Activated T-helper 2 cell treated with anti-CD3 and anti-CD28 coated beads, Interferon-gamma antibody, Interleukin-2, Interleukin-4, amounts not matched to agents 10 μg/mL and 5 μg/mL and 100 μg/mL, durations not matched to agents 14 hours and 24 hours and 36 hours (primary cell): ENCODE data around the gene NOTCH4. TPM values are rescaled to one million over a fixed set of nuclear protein-coding genes. Genes with fewer than 3 reads are reported as not detected.
A peak's percentile ranks its signal among the peaks of the same experiment; 100 is the strongest.
"Not testable (repeated sequence)": the region's sequence is repeated elsewhere in the genome, so short reads cannot be mapped to it uniquely, and the experiment has no call there.

ENCODE experiments used
- DNase-seq: peaks from one replicate; pipeline ENCODE4 v3.0.0; 2021; ENCODE audit warnings: low spot score
- H3K27ac Mint-ChIP-seq: one replicate; pipeline ENCODE4 v1.8.0; 2021; ENCODE audit warnings: mixed read lengths
- H3K27me3 Mint-ChIP-seq: one replicate; pipeline ENCODE4 v1.8.0; 2021; ENCODE audit warnings: low read depth, mixed read lengths
- H3K36me3 Mint-ChIP-seq: one replicate; pipeline ENCODE4 v1.8.0; 2021; ENCODE audit warnings: low read depth, mixed read lengths
- H3K4me1 Mint-ChIP-seq: one replicate; pipeline ENCODE4 v1.8.0; 2021; ENCODE audit warnings: low read depth, mixed read lengths
- H3K4me3 Mint-ChIP-seq: one replicate; pipeline ENCODE4 v1.8.0; 2021; ENCODE audit warnings: low read depth, mild to moderate bottlenecking, moderate library complexity, mixed read lengths
- H3K9me3 Mint-ChIP-seq: one replicate; pipeline ENCODE4 v1.8.0; 2021; ENCODE audit warnings: mixed read lengths
- intact Hi-C: fragments of 100-400 bp; cut with micrococcal nuclease; formaldehyde crosslinking; loops from one replicate; pipeline ENCODE4 v1.15.1; 2023
- total RNA-seq: library from RNA; stranded (reverse); gene quantifications from 2 replicates; pipeline ENCODE4 v1.2.3, GENCODE V29; 2022

NOTCH4 gene
- total RNA-seq: 0.48 and 0.52 TPM in 2 replicates

GRCh38 chr6:32223258-32224235 is at the start of gene NOTCH4:
TSS of gene NOTCH4 (minus strand) at chr6:32224067. CDS start at chr6:32223928, 139 bp downstream.
- H3K27ac Mint-ChIP-seq: no peak within 1 kb of the TSS
- intact Hi-C loops: no loop called here

GRCh38 chr6:32271429-32271828 is 47.6 kb upstream of the NOTCH4 start:
- no peaks in the 10 kb centered on the region for H3K36me3 Mint-ChIP-seq
- no peak overlapping the region for H3K4me3 Mint-ChIP-seq
- H3K27ac Mint-ChIP-seq: no peak overlapping the region
- H3K27me3 Mint-ChIP-seq: peaks cover 28% of the 10 kb centered on the region
- intact Hi-C loops: no loop called here
- no peaks in the 10 kb centered on the region for H3K9me3 Mint-ChIP-seq
- H3K4me1 Mint-ChIP-seq: peaks cover 23% of the 10 kb centered on the region
- no peak for DNase-seq

More at GRCh38 chr6:32223258-32224235, at the start of gene NOTCH4:
- Mint-ChIP-seq H3K9me3 (no peaks in the 10 kb centered on the region), H3K27me3 (peaks cover 1% of the 10 kb centered on the region), H3K4me1 (no peaks in the 10 kb centered on the region), H3K4me3 (no peak within 1 kb of the TSS), H3K36me3 (no peaks in the 10 kb centered on the region)
- no peak for DNase-seq

- H3K4me3 Mint-ChIP-seq, H3K36me3 Mint-ChIP-seq, DNase-seq, H3K27ac Mint-ChIP-seq, intact Hi-C loops, H3K9me3 Mint-ChIP-seq: not testable (repeated sequence)
- Mint-ChIP-seq H3K4me1 (peaks cover 20% of the 10 kb centered on the region), H3K27me3 (peaks cover 30% of the 10 kb centered on the region)
These were observed 44.6 kb upstream of the NOTCH4 start for GRCh38 chr6:32268459-32268858.

GRCh38 chr6:32267035-32267434 is 43.2 kb upstream of the NOTCH4 start:
- no peak overlapping the region for H3K27ac Mint-ChIP-seq
- H3K27me3 Mint-ChIP-seq: peaks cover 29% of the 10 kb centered on the region
- H3K4me3 Mint-ChIP-seq: no peak overlapping the region
- no peak for DNase-seq
- H3K4me1 Mint-ChIP-seq: peaks cover 12% of the 10 kb centered on the region
- no peaks in the 10 kb centered on the region for H3K9me3 Mint-ChIP-seq
- intact Hi-C loops: no loop called here
- H3K36me3 Mint-ChIP-seq: no peaks in the 10 kb centered on the region

GRCh38 chr6:32257262-32257661 is 33.4 kb upstream of the NOTCH4 start:
- H3K27me3 Mint-ChIP-seq: peaks cover 58% of the 10 kb centered on the region
- H3K4me3 Mint-ChIP-seq, DNase-seq, H3K27ac Mint-ChIP-seq, H3K36me3 Mint-ChIP-seq, H3K9me3 Mint-ChIP-seq: not testable (repeated sequence)
- intact Hi-C loops: loop anchor here (10.0 kb wide), 1 partner anchor 538 kb away; no protein-coding TSS in a partner anchor
- H3K4me1 Mint-ChIP-seq: peaks cover 15% of the 10 kb centered on the region

- Mint-ChIP-seq H3K9me3 (peaks cover 6% of the 10 kb centered on the region), H3K27ac (peak overlapping the region; percentile 30), H3K4me1 (peaks cover 19% of the 10 kb centered on the region), H3K27me3 (peaks cover 58% of the 10 kb centered on the region), H3K4me3 (peak overlapping the region; percentile 4), H3K36me3 (no peaks in the 10 kb centered on the region)
- DNase-seq: peak; percentile 41
- intact Hi-C loops: loop anchor here (1.0 to 10.0 kb wide), 2 partner anchors 100 to 539 kb away; no protein-coding TSS in a partner anchor
These were observed 31.6 kb upstream of the NOTCH4 start for GRCh38 chr6:32255199-32256153.

- no peaks in the 10 kb centered on the region for H3K36me3 Mint-ChIP-seq
- intact Hi-C loops: loop anchor here (1.0 to 10.0 kb wide), 2 partner anchors 101 to 540 kb away; no protein-coding TSS in a partner anchor
- no peak for DNase-seq
- H3K4me1 Mint-ChIP-seq: peaks cover 19% of the 10 kb centered on the region
- no peak overlapping the region for H3K27ac Mint-ChIP-seq
- no peak overlapping the region for H3K4me3 Mint-ChIP-seq
- H3K27me3 Mint-ChIP-seq: peaks cover 51% of the 10 kb centered on the region
- H3K9me3 Mint-ChIP-seq: peaks cover 6% of the 10 kb centered on the region
These were observed 30.9 kb upstream of the NOTCH4 start for GRCh38 chr6:32254761-32255198.

GRCh38 chr6:32252331-32253009 is 28.6 kb upstream of the NOTCH4 start:
- H3K4me3 Mint-ChIP-seq: no peak overlapping the region
- peaks cover 35% of the 10 kb centered on the region for H3K27me3 Mint-ChIP-seq
- no peak overlapping the region for H3K27ac Mint-ChIP-seq
- no peak for DNase-seq
- no peaks in the 10 kb centered on the region for H3K36me3 Mint-ChIP-seq
- intact Hi-C loops: loop anchor here (10.0 kb wide), 1 partner anchor 542 kb away; no protein-coding TSS in a partner anchor
- H3K9me3 Mint-ChIP-seq: peaks cover 9% of the 10 kb centered on the region
- H3K4me1 Mint-ChIP-seq: peaks cover 19% of the 10 kb centered on the region

GRCh38 chr6:32249262-32249661 is 25.4 kb upstream of the NOTCH4 start:
- peaks cover 12% of the 10 kb centered on the region for H3K4me1 Mint-ChIP-seq
- intact Hi-C loops: loop anchor here (10.0 kb wide), 1 partner anchor 166 kb away; no protein-coding TSS in a partner anchor
- H3K27ac Mint-ChIP-seq: no peak overlapping the region
- peaks cover 33% of the 10 kb centered on the region for H3K27me3 Mint-ChIP-seq
- no peaks in the 10 kb centered on the region for H3K36me3 Mint-ChIP-seq
- no peak for DNase-seq
- no peak overlapping the region for H3K4me3 Mint-ChIP-seq
- H3K9me3 Mint-ChIP-seq: peaks cover 9% of the 10 kb centered on the region

- Mint-ChIP-seq H3K36me3 (no peaks in the 10 kb centered on the region), H3K27ac (no peak overlapping the region), H3K4me3 (no peak overlapping the region), H3K27me3 (peaks cover 33% of the 10 kb centered on the region), H3K4me1 (peaks cover 8% of the 10 kb centered on the region), H3K9me3 (peaks cover 9% of the 10 kb centered on the region)
- DNase-seq: no peak
- intact Hi-C loops: loop anchor here (10.0 kb wide), 1 partner anchor 167 kb away; no protein-coding TSS in a partner anchor
These were observed 23.5 kb upstream of the NOTCH4 start for GRCh38 chr6:32247401-32247800.

GRCh38 chr6:32244946-32245398 is 21.1 kb upstream of the NOTCH4 start:
- DNase-seq: peak; percentile 51
- Mint-ChIP-seq H3K27me3 (peaks cover 24% of the 10 kb centered on the region), H3K4me3 (peak overlapping the region; percentile 23), H3K27ac (no peak overlapping the region), H3K9me3 (peaks cover 9% of the 10 kb centered on the region), H3K4me1 (peaks cover 18% of the 10 kb centered on the region), H3K36me3 (no peaks in the 10 kb centered on the region)
- intact Hi-C loops: loop anchor here (10.0 kb wide), 1 partner anchor 170 kb away; no protein-coding TSS in a partner anchor
